ENCODE data around the gene PLA1A. TPM values are rescaled to one million over a fixed set of nuclear protein-coding genes. Genes with fewer than 3 reads are reported as not detected.

PLA1A gene
- total RNA-seq, 2 experiments from 2014 or later, result not detected

DNA sequence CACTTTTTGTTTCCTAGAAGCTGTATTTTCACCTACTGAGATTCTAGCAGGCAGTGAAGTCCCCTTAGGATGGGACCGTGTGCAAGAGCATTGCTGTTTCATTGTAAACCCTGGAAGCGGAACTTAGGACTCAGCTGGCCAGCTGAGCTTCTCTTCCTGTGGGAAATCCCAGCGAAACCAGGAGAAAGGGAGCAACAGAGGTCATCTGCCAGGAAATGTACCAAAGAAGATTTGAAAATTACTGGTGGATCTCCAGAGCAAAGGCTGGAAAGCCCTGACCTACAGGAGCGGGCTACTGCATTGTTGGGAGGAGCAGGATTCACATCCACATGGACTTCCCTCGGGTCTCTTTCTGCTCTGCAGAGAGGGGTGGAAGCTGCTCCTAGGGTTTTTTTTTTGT is 26.0 kb upstream of the PLA1A start:
- Mint-ChIP-seq H3K27ac (no peak overlapping the region), H3K4me3 (no peak overlapping the region), H3K36me3 (ENCODE audit: low read depth) (no peaks in the 10 kb centered on the region), H3K27me3 (peaks cover 24% of the 10 kb centered on the region), H3K9me3 (no peaks in the 10 kb centered on the region), H3K4me1 (ENCODE audit: low read depth) (no peaks in the 10 kb centered on the region)
- ChIA-PET CTCF (no interaction called here), POLR2A (no interaction called here)
- Histone ChIP-seq H3K27me3 (ENCODE audit: control insufficient read depth in 1 of 2, insufficient read depth in 2 of 2, low read length in 2 of 2) (no peaks in the 10 kb centered on the region), H3K36me3 (ENCODE audit: insufficient read depth, low read length) (no peaks in the 10 kb centered on the region), H3K27ac (ENCODE audit: low read depth in 1 of 2, low read length in 2 of 2) (no peak overlapping the region), H3K4me1 (ENCODE audit: insufficient read depth, low read length) (no peaks in the 10 kb centered on the region), H3K4me3 (ENCODE audit: low read length) (no peak overlapping the region), H3K9me3 (ENCODE audit: control insufficient read depth in 1 of 2, insufficient read depth in 1 of 2, low read length in 2 of 2) (no peaks in the 10 kb centered on the region)
- TF ChIP-seq, protein P1, sequence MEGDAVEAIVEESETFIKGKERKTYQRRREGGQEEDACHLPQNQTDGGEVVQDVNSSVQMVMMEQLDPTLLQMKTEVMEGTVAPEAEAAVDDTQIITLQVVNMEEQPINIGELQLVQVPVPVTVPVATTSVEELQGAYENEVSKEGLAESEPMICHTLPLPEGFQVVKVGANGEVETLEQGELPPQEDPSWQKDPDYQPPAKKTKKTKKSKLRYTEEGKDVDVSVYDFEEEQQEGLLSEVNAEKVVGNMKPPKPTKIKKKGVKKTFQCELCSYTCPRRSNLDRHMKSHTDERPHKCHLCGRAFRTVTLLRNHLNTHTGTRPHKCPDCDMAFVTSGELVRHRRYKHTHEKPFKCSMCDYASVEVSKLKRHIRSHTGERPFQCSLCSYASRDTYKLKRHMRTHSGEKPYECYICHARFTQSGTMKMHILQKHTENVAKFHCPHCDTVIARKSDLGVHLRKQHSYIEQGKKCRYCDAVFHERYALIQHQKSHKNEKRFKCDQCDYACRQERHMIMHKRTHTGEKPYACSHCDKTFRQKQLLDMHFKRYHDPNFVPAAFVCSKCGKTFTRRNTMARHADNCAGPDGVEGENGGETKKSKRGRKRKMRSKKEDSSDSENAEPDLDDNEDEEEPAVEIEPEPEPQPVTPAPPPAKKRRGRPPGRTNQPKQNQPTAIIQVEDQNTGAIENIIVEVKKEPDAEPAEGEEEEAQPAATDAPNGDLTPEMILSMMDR (IDR thresholded peaks at IDR 0.05), result no peak
- ATAC-seq (ENCODE audit: poor library complexity), result no peak
- DNase-seq, result no peak
- intact Hi-C loops (cut with DNase I, micrococcal nuclease), result no loop called here

DNA sequence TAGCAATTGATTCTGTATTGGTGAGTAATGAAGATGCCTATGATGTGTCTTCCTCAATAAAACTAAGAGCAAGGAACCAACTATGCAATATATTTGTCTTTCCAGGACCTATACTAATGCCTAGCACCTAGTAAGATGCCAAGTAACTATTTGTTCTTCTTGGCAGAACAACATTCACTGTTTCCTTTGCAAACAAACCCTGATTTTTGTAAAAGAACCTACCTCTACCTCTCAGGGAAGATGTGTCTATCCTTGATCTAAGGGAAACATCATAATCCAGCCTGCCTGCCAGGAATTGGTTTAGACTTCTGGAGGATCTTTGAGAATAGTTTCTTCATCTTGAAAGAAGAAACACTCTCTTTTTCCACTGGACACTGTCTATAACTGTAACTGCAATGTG is 22.2 kb upstream of the PLA1A start:
- TF ChIP-seq, protein P1 (IDR thresholded peaks at IDR 0.05), result no peak
- intact Hi-C loops (cut with DNase I, micrococcal nuclease), result no loop called here
- Histone ChIP-seq H3K36me3 (ENCODE audit: insufficient read depth, low read length) (no peaks in the 10 kb centered on the region), H3K9me3 (ENCODE audit: control insufficient read depth in 1 of 2, insufficient read depth in 1 of 2, low read length in 2 of 2) (no peaks in the 10 kb centered on the region), H3K4me1 (ENCODE audit: insufficient read depth, low read length) (peaks cover 15% of the 10 kb centered on the region), H3K4me3 (ENCODE audit: low read length) (no peak overlapping the region), H3K27me3 (ENCODE audit: control insufficient read depth in 1 of 2, insufficient read depth in 2 of 2, low read length in 2 of 2) (no peaks in the 10 kb centered on the region), H3K27ac (ENCODE audit: low read depth in 1 of 2, low read length in 2 of 2) (no peak overlapping the region)
- no peaks in the 10 kb centered on the region for H3K9me3 Mint-ChIP-seq
- POLR2A ChIA-PET, result no interaction called here
- peaks cover 23% of the 10 kb centered on the region for H3K27me3 Mint-ChIP-seq
- CTCF ChIA-PET, result no interaction called here
- H3K36me3 Mint-ChIP-seq (ENCODE audit: low read depth), result no peaks in the 10 kb centered on the region
- no peak for DNase-seq
- H3K27ac Mint-ChIP-seq, result no peak overlapping the region
- no peak overlapping the region for H3K4me3 Mint-ChIP-seq
- ATAC-seq (ENCODE audit: poor library complexity), result no peak
- peaks cover 13% of the 10 kb centered on the region for H3K4me1 Mint-ChIP-seq (ENCODE audit: low read depth)

DNA sequence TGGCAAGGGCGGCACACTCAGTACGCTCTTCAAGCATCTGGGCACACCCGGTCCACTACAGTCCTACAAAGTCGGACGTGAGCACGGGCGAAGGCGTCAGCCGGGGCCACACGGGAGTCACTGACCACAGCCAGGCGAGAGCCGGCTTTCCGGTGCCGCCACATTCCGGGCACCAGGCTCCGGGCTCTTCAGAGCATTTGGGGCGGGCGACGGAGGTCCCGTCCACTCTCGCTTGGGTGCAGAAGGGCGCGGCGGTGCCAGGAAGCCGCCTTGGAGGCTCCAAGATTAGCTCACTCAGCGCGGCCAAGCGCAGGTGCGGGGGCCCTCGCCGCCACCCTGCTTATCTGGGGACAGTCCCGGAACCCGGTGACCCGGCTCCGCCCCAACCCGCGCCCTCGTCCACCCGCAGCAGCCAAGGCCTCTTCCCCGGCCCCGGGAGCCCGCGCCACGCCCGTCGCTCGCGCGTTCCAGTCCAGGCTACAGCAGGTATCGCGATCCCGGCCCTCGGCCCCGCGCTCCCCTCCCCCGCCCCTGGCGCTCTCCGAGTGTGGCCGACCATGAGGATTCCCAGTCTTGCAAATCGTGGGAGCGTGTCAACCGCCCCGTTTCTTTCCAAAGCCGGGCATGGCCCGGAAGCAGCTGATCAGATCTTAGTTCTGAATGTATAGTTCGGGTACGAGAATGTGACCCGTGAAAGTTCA is 18.2 kb upstream of the PLA1A start, which contains the start of gene ADPRH:
ADPRH (plus strand) TSS at position 127 of the 701 bp plus-strand sequence. CDS start 2,678 bp downstream, outside the sequence.
- Mint-ChIP-seq H3K27ac (peak within 1 kb of the TSS; percentile 40), H3K27me3 (peaks cover 17% of the 10 kb centered on the region), H3K9me3 (no peaks in the 10 kb centered on the region), H3K36me3 (ENCODE audit: low read depth) (no peaks in the 10 kb centered on the region), H3K4me3 (peak within 1 kb of the TSS; percentile 95), H3K4me1 (ENCODE audit: low read depth) (peaks cover 13% of the 10 kb centered on the region)
- Histone ChIP-seq H3K27me3 (ENCODE audit: control insufficient read depth in 1 of 2, insufficient read depth in 2 of 2, low read length in 2 of 2) (no peaks in the 10 kb centered on the region), H3K4me3 (ENCODE audit: low read length) (peak within 1 kb of the TSS; percentile 68), H3K9me3 (ENCODE audit: control insufficient read depth in 1 of 2, insufficient read depth in 1 of 2, low read length in 2 of 2) (no peaks in the 10 kb centered on the region), H3K36me3 (ENCODE audit: insufficient read depth, low read length) (no peaks in the 10 kb centered on the region), H3K4me1 (ENCODE audit: insufficient read depth, low read length) (peaks cover 17% of the 10 kb centered on the region), H3K27ac (ENCODE audit: low read depth in 1 of 2, low read length in 2 of 2) (peak within 1 kb of the TSS in 1 of 2 donors; percentile 40)
- peak; percentile 4 to 76 (median 24) for DNase-seq
- ChIA-PET POLR2A (interaction anchor here (1.0 kb wide), 1 partner anchor 81 kb away, joined by 4 read pairs; the partner anchor contains the start of gene TIMMDC1), CTCF (no interaction called here)
- TF ChIP-seq, protein P1 (IDR thresholded peaks at IDR 0.05), result no peak
- intact Hi-C loops (cut with DNase I, micrococcal nuclease), result no loop called here
- ATAC-seq (ENCODE audit: poor library complexity), result peak; percentile 58
